ENCODE data around the gene RNF123.
A peak's percentile ranks its signal among the peaks of the same experiment; 100 is the strongest.

Gene RNF123

GRCh38 chr3:49703443-49703927 is 14.1 kb downstream of the RNF123 start:
- no peak overlapping the region for H3K4me3 ChIP-seq
- H3K27ac ChIP-seq = no peak overlapping the region
- peak; percentile 62 for TF ChIP-seq CTCF (IDR thresholded peaks at IDR 0.05)
- no peak for DNase-seq (ENCODE audit: low spot score)

DNA sequence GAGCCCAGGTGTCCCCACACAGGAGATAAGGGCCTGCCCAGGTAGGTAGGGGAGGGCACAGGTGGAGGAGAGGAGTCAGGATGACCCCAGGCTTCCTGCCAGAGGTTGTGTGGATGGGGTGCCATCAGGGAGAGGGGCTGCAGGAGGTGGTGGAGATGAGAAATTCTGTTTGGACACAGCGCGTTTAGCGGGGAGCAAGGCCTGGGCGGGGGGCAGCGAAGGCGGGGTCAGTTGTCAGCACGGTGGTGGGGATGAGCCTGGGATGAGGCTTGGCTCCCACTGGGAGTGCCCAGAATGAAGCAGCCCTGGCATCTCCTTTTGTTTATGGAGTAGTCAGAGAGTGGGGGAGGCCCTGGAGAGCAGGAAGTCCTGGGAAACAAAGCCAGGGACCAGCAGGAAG is 14.6 kb downstream of the RNF123 start:
- Histone ChIP-seq H3K4me3 (no peak overlapping the region), H3K27ac (no peak overlapping the region)
- TF ChIP-seq CTCF (IDR thresholded peaks at IDR 0.05) = no peak
- DNase-seq (ENCODE audit: low spot score) = no peak

DNA sequence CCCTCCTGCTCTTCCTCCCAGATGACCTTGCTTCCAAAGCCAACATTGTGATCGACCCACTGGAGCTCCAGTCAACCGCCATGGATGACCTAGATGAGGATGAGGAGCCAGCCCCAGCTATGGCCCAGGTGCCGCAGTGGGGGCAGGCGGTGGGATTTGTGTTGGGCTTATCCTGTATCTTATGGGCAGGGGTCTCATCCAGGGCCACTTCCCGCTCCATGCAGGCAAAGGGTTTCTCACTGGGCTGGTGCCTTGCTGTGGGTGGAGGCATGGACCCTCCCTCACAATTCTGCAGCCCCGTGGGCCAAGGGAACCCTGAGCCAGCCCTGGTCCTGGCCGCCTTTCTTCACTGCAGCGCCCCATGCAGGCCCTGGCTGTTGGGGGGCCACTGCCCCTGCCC is 15.3 kb downstream of the RNF123 start:
- DNase-seq (ENCODE audit: low spot score) = no peak
- no peak overlapping the region for H3K27ac ChIP-seq
- TF ChIP-seq CTCF (IDR thresholded peaks at IDR 0.05) = no peak
- no peak overlapping the region for H3K4me3 ChIP-seq

GRCh38 chr3:49705390-49705960 is 16.1 kb downstream of the RNF123 start:
- TF ChIP-seq CTCF (IDR thresholded peaks at IDR 0.05) = no peak
- no peak for DNase-seq (ENCODE audit: low spot score)
- H3K27ac ChIP-seq = no peak overlapping the region

DNA sequence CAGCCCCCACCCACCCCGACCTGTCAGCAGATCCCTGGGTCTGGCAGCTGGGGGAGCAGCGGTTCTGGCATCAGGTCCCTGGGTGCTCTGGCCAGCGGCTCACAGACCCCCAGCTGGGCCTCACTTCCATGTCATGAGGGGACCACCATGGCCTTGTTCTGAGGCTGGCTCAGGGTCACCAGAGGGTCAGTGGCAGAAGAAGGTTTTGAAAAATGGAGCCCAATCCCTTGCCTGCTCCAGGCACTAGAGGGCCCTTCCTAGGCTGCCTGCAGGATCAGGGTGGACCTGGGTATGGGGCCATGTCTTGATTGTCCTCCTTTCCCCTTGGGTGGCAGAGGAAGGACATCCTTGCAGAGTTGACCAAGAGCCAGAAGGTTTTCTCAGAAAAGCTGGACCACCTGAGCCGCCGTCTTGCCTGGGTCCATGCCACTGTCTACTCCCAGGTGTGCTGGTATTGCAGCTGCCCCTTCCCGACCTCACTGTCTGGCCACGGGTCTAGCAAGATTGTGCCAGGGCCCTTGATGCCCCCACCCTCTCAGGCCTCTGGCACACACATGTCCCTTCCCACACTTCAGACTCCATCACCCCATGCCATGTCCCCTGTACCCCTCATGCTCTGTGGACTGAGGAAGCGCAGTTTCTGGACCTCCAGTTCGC is 17.2 kb downstream of the RNF123 start:
- Histone ChIP-seq H3K27ac (no peak overlapping the region), H3K4me3 (no peak overlapping the region)
- no peak for TF ChIP-seq CTCF (IDR thresholded peaks at IDR 0.05)
- DNase-seq (ENCODE audit: low spot score) = no peak

More at GRCh38 chr3:49705390-49705960, 16.1 kb downstream of the RNF123 start:
- H3K4me3 ChIP-seq = no peak overlapping the region

DNA sequence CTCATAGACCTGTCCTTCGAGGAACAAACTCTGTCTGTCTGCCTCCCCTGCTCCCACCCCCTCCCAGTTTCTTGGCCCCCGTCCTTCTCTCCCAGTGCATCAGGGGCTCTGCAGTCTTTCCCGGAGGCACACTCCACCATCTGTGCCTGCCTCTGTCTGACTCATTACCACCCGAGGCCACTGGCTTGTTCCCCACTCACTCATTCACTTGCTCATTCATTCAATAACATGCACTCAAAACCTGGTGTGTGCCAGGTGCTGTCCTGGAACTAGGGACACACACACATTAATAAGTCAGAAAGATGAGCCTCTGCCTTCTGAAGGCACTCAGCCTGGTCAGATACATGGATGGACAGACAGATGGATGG is 17.7 kb downstream of the RNF123 start:
- DNase-seq (ENCODE audit: low spot score) = no peak
- TF ChIP-seq CTCF (IDR thresholded peaks at IDR 0.05) = no peak
- Histone ChIP-seq H3K4me3 (no peak overlapping the region), H3K27ac (no peak overlapping the region)

DNA sequence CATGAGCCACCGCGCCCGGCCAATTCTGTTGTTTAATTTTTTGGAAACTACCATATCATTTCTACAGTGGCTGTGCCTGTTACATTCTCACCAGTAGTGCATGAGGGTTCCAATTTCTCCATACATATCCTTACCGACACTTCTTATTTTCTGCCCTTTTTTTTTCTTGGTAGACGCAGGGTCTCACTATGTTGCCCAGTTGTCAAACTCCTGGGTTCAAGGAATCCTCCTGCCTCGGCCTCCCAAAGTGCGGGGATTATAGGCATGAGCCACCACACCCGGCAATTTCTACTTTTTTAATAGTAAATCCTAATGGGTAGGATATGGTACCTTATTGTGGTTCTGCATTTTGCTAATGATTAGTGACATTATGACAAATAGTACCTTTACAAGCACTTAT is 20.5 kb downstream of the RNF123 start:
- Histone ChIP-seq H3K27ac (no peak overlapping the region), H3K4me3 (no peak overlapping the region)
- DNase-seq (ENCODE audit: low spot score) = no peak
- TF ChIP-seq CTCF (IDR thresholded peaks at IDR 0.05) = no peak

Measured in coronary artery (tissue), 2 donors.